H1 (cell line): ENCODE data around the gene CCK. TPM values are rescaled to one million over a fixed set of nuclear protein-coding genes. Genes with fewer than 3 reads are reported as not detected.

ENCODE experiments used
- CTCF ChIA-PET: fragments of 300-600 bp; sonication (Branson Sonifier 250); formaldehyde crosslinking; loops from one replicate; lab custom pipeline; 2021; ENCODE audit not compliant: partially characterized antibody; lab: Charles Lee
- POLR2A ChIA-PET: fragments of 300-600 bp; sonication (Branson Sonifier 250); formaldehyde crosslinking; loops from one replicate; lab custom pipeline; 2021; ENCODE audit warnings: inconsistent platforms; ENCODE audit not compliant: partially characterized antibody; lab: Charles Lee
- DNase-seq, 2 experiments: peaks; one replicate each; pipeline versions ENCODE4 v3.0.0 to v3.0.0-alpha.2; 2010 to 2022; ENCODE audit warnings: low spot score in 2 of 2, low read depth in 1 of 2, mixed read lengths in 1 of 2
- FAIRE-seq: peaks from 2 replicates; lab custom pipeline; 2011; peaks lifted over from hg19 to GRCh38; lab: Jason Lieb, UNC
- H2AFZ ChIP-seq: 2 replicates; pipeline ENCODE4 v1.8.1; 2012; ENCODE audit warnings: low read length, inconsistent platforms
- H2AK5ac ChIP-seq: 2 replicates; pipeline ENCODE4 v1.6.1; 2013; ENCODE audit warnings: low read depth, low read length
- H2BK120ac ChIP-seq: replicated peaks from 2 replicates; pipeline ENCODE3; 2013; ENCODE audit warnings: low read depth, low read length, inconsistent platforms
- H2BK12ac ChIP-seq: 2 replicates; pipeline ENCODE4 v1.6.1; 2013; ENCODE audit warnings: low read depth, low read length
- H2BK15ac ChIP-seq: 2 replicates; pipeline ENCODE4 v1.6.1; 2013; ENCODE audit warnings: low read length
- H2BK20ac ChIP-seq: 2 replicates; pipeline ENCODE4 v1.6.1; 2013; ENCODE audit warnings: low read length
- H2BK5ac ChIP-seq: 2 replicates; pipeline ENCODE4 v1.6.1; 2013; ENCODE audit warnings: low read depth, low read length
- H3K14ac ChIP-seq: 2 replicates; pipeline ENCODE4 v1.6.1; 2013; ENCODE audit warnings: inconsistent platforms; ENCODE audit not compliant: insufficient read length
- H3K18ac ChIP-seq: 2 replicates; pipeline ENCODE4 v1.6.1; 2013; ENCODE audit warnings: low read length; ENCODE audit errors: extremely low read depth
- H3K23ac ChIP-seq: 2 replicates; pipeline ENCODE4 v1.6.1; 2013; ENCODE audit warnings: inconsistent platforms; ENCODE audit not compliant: insufficient read length
- H3K23me2 ChIP-seq: 2 replicates; pipeline ENCODE4 v1.6.1; 2013; ENCODE audit warnings: low read depth, low read length
- H3K27ac ChIP-seq: 2 replicates; pipeline ENCODE4 v1.6.1; 2011; ENCODE audit warnings: low read depth, low read length, inconsistent platforms
- H3K27me3 ChIP-seq, 4 experiments: replicated peaks in 1 of 4; 1 replicate in 1 of 4; 2 replicates in 3 of 4; pipeline versions ENCODE4 v1.6.1 to v1.8.1; 2011 to 2013; ENCODE audit warnings: low read length in 3 of 4, mild to moderate bottlenecking in 3 of 4, inconsistent platforms in 2 of 4, mixed read lengths in 2 of 4, moderate library complexity in 1 of 4; ENCODE audit not compliant: control insufficient read depth in 3 of 4, insufficient read depth in 3 of 4; ENCODE audit errors: extremely low read depth in 1 of 4
- H3K36me3 ChIP-seq, 4 experiments: 2 replicates each; pipeline versions ENCODE4 v1.6.1 to v1.8.1; 2011 to 2013; ENCODE audit warnings: mild to moderate bottlenecking in 4 of 4, low read length in 3 of 4, moderate library complexity in 2 of 4, control low read depth in 1 of 4, inconsistent platforms in 1 of 4; ENCODE audit not compliant: insufficient read depth in 4 of 4, control insufficient read depth in 2 of 4
- H3K4ac ChIP-seq: replicated peaks from 2 replicates; pipeline ENCODE3; 2013; ENCODE audit warnings: low read length, low read depth, mixed read lengths, inconsistent platforms; ENCODE audit not compliant: insufficient read length
- H3K4me1 ChIP-seq, 4 experiments: replicated peaks in 1 of 4; 1 replicate in 1 of 4; 2 replicates in 3 of 4; pipeline versions ENCODE4 v1.6.1 to v1.8.1; 2011 to 2013; ENCODE audit warnings: low read length in 3 of 4, inconsistent platforms in 2 of 4, mixed read lengths in 1 of 4; ENCODE audit not compliant: insufficient read depth in 4 of 4, control insufficient read depth in 3 of 4
- H3K4me2 ChIP-seq, 2 experiments: 2 replicates each; pipeline versions ENCODE4 v1.6.1 to v1.8.1; 2011 to 2013; ENCODE audit warnings: low read depth in 2 of 2, low read length in 2 of 2, control low read depth in 1 of 2, inconsistent platforms in 1 of 2, mild to moderate bottlenecking in 1 of 2; ENCODE audit not compliant: insufficient read depth in 1 of 2
- H3K4me3 ChIP-seq, 4 experiments: fragments of 200-600, 300-600 bp in 1 of 4; sonication (generic), shearing (Covaris generic), sonication (Bioruptor Twin) in 1 of 4; 2 replicates each; pipeline versions ENCODE4 v1.5.1 to v1.8.1; 2011 to 2016; ENCODE audit warnings: low read length in 4 of 4, low read depth in 3 of 4, control low read depth in 2 of 4, inconsistent platforms in 2 of 4, mild to moderate bottlenecking in 2 of 4, mixed read lengths in 1 of 4, moderate library complexity in 1 of 4; ENCODE audit not compliant: insufficient read depth in 2 of 4; ENCODE audit errors: extremely low read depth in 1 of 4
- H3K56ac ChIP-seq: replicated peaks from 2 replicates; pipeline ENCODE3; 2013; ENCODE audit warnings: low read depth, mild to moderate bottlenecking, mixed read lengths, low read length, inconsistent platforms; ENCODE audit not compliant: insufficient read length
- H3K79me1 ChIP-seq: 2 replicates; pipeline ENCODE4 v1.6.1; 2013; ENCODE audit warnings: low read depth, low read length, control low read depth
- H3K79me2 ChIP-seq, 2 experiments: 2 replicates each; pipeline versions ENCODE4 v1.6.1 to v1.8.1; 2012 to 2013; ENCODE audit warnings: low read length in 2 of 2, mild to moderate bottlenecking in 2 of 2, inconsistent platforms in 1 of 2; ENCODE audit not compliant: insufficient read depth in 2 of 2, control insufficient read depth in 1 of 2
- H3K9ac ChIP-seq, 4 experiments: replicated peaks in 1 of 4; 1 replicate in 1 of 4; 2 replicates in 3 of 4; pipeline versions ENCODE4 v1.6.1 to v1.8.1; 2011 to 2013; ENCODE audit warnings: low read depth in 3 of 4, low read length in 3 of 4, control low read depth in 2 of 4, mild to moderate bottlenecking in 2 of 4, moderate library complexity in 2 of 4, inconsistent platforms in 1 of 4; ENCODE audit errors: extremely low read depth in 1 of 4
- H3K9me3 ChIP-seq, 2 experiments: 2 replicates each; pipeline versions ENCODE4 v1.6.1 to v1.8.1; 2012 to 2013; ENCODE audit warnings: mild to moderate bottlenecking in 2 of 2, moderate library complexity in 2 of 2, control low read depth in 1 of 2, inconsistent platforms in 1 of 2, low read depth in 1 of 2, low read length in 1 of 2, mixed read lengths in 1 of 2; ENCODE audit not compliant: insufficient read depth in 2 of 2
- H4K20me1 ChIP-seq, 2 experiments: replicated peaks in 1 of 2; 2 replicates each; pipeline versions ENCODE3 to v1.8.1; 2011 to 2013; ENCODE audit warnings: inconsistent platforms in 2 of 2, low read length in 2 of 2, mild to moderate bottlenecking in 1 of 2; ENCODE audit not compliant: insufficient read depth in 2 of 2, control insufficient read depth in 1 of 2
- H4K5ac ChIP-seq: 2 replicates; pipeline ENCODE4 v1.6.1; 2013; ENCODE audit warnings: low read length, low read depth, mixed read lengths, inconsistent platforms; ENCODE audit not compliant: insufficient read length
- H4K8ac ChIP-seq: 2 replicates; pipeline ENCODE4 v1.8.0; 2013; ENCODE audit warnings: mild to moderate bottlenecking, moderate library complexity, low read length, inconsistent platforms; ENCODE audit not compliant: insufficient read depth; ENCODE audit errors: extremely low read depth
- H4K91ac ChIP-seq: replicated peaks from 2 replicates; pipeline ENCODE3; 2013; ENCODE audit warnings: low read length, mixed read lengths, inconsistent platforms; ENCODE audit not compliant: insufficient read length
- CHD2 ChIP-seq: IDR thresholded peaks from 2 replicates; pipeline ENCODE4 v1.6.1; 2012; ENCODE audit warnings: low read length, improper control_type of control experiment
- EP300 ChIP-seq, 2 experiments: IDR thresholded peaks; 1 replicate in 1 of 2; 2 replicates in 1 of 2; pipeline ENCODE4 v1.6.1; 2011 to 2012; ENCODE audit warnings: low read depth in 2 of 2, low read length in 2 of 2, mild to moderate bottlenecking in 2 of 2, borderline replicate concordance in 1 of 2, inconsistent platforms in 1 of 2, moderate library complexity in 1 of 2
- EZH2 ChIP-seq: fragments of 200-600 bp; sonication (generic); IDR thresholded peaks from 2 replicates; pipeline ENCODE4 v1.7.1; 2012; ENCODE audit warnings: low read depth, mild to moderate bottlenecking, moderate library complexity, low read length, inconsistent platforms; ENCODE audit not compliant: severe bottlenecking
- RNF2 ChIP-seq: fragments of 200-900, 300-1000 bp; sonication (generic); IDR thresholded peaks from 2 replicates; pipeline ENCODE4 v1.7.1; 2016; ENCODE audit warnings: borderline replicate concordance, low read depth, mild to moderate bottlenecking, antibody characterized with exemption, low read length; ENCODE audit not compliant: poor library complexity, severe bottlenecking; ENCODE audit errors: missing control alignments
- SRF ChIP-seq: IDR thresholded peaks from 2 replicates; pipeline ENCODE4 v1.6.1; 2011; ENCODE audit warnings: mild to moderate bottlenecking, low read depth, low read length, moderate library complexity
- ZNF274 ChIP-seq: IDR thresholded peaks from 2 replicates; pipeline ENCODE4 v1.7.0; 2012; ENCODE audit warnings: low read length, borderline replicate concordance; ENCODE audit errors: extremely low read depth
- WGBS, 2 experiments: shearing (Covaris generic) in 1 of 2; methylation state at CpG; one replicate each; pipeline versions ENCODE4 v1.1.6 to v1.1.7; 2013 to 2015; ENCODE audit warnings: low lambda C conversion rate in 2 of 2, mixed read lengths in 2 of 2, inconsistent platforms in 1 of 2, low coverage in 1 of 2, missing lambda C conversion rate in 1 of 2; ENCODE audit not compliant: insufficient replicate concordance in 2 of 2, insufficient coverage in 1 of 2, insufficient read length in 1 of 2; ENCODE audit errors: extremely low coverage in 1 of 2, missing lambda C conversion rate in 1 of 2; 5-methylcytosine and 5-hydroxymethylcytosine counted together
- polyA plus RNA-seq, 7 experiments: library from polyadenylated mRNA; depleted of rRNA in 3 of 7; stranded (reverse) in 5 of 7; unstranded in 2 of 7; fragments of >200 nt in 5 of 7; fragments of 200-250 nt in 2 of 7; gene quantifications; 1 replicate in 5 of 7; 2 replicates in 1 of 7; 4 replicates in 1 of 7; pipeline versions ENCODE4 v1.2.1 to v1.2.3, GENCODE V29; 2011 to 2013; ENCODE audit warnings: missing spikeins in 2 of 7, mixed read lengths in 2 of 7
- total RNA-seq: library from RNA; stranded (reverse); fragmentation: NEBNext Ultra II Directional; extraction: Animal tissue kit (Norgen Biotek cat#: 25700); gene quantifications from 2 replicates; pipeline ENCODE4 v1.2.1, GENCODE V29; 2021
- TF ChIP-seq, protein P1 (sequence below), 3 experiments: IDR thresholded peaks; 1 replicate in 2 of 3; 2 replicates in 1 of 3; pipeline versions ENCODE4 v1.5.1 to v1.6.1; 2011; ENCODE audit warnings: low read length in 3 of 3, mild to moderate bottlenecking in 3 of 3, inconsistent platforms in 2 of 3, low read depth in 1 of 3, moderate library complexity in 1 of 3; ENCODE audit not compliant: insufficient read depth in 1 of 3; ENCODE audit errors: control extremely low read depth in 1 of 3

Gene CCK
- total and polyA plus RNA-seq, 2 of the 8 experiments (the other 6 are each of a cell fraction or from before 2014, with no cell fraction given) = 0.99 to 2.8 TPM

DNA sequence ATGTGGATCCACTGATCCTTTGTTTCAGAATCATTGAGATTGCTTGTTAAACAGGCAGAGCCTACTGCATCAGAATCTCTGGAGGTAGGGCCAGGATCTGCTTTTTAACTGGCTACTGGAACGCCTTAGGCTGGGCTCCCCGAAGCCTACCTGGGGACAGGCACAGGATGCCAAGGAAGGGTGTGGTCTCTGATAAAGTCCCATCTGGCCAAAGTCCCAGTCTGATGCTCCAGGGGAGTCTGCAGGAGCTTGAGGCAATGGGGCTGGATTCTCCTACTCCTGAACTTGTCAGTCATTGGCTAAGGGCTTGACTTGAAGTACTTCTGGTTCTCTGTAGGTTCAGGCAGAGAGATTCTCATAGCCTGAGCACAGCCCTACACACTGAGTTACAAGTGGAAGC, 22.4 kb upstream of the CCK start:
- TF ChIP-seq, protein P1, sequence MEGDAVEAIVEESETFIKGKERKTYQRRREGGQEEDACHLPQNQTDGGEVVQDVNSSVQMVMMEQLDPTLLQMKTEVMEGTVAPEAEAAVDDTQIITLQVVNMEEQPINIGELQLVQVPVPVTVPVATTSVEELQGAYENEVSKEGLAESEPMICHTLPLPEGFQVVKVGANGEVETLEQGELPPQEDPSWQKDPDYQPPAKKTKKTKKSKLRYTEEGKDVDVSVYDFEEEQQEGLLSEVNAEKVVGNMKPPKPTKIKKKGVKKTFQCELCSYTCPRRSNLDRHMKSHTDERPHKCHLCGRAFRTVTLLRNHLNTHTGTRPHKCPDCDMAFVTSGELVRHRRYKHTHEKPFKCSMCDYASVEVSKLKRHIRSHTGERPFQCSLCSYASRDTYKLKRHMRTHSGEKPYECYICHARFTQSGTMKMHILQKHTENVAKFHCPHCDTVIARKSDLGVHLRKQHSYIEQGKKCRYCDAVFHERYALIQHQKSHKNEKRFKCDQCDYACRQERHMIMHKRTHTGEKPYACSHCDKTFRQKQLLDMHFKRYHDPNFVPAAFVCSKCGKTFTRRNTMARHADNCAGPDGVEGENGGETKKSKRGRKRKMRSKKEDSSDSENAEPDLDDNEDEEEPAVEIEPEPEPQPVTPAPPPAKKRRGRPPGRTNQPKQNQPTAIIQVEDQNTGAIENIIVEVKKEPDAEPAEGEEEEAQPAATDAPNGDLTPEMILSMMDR (IDR thresholded peaks at IDR 0.05; ENCODE audit: control extremely low read depth in 1 of 3, insufficient read depth in 1 of 3, low read depth in 1 of 3, low read length in 3 of 3) = no peak
- no peak for TF ChIP-seq CHD2
- no peak for TF ChIP-seq EZH2
- no peak for TF ChIP-seq SRF
- TF ChIP-seq ZNF274 = no peak
- TF ChIP-seq EP300 (IDR thresholded peaks at IDR 0.05; ENCODE audit: borderline replicate concordance in 1 of 2, low read depth in 2 of 2, low read length in 2 of 2) = no peak
- TF ChIP-seq RNF2 = no peak
- no peak overlapping the region for H3K18ac ChIP-seq
- no peak overlapping the region for H2BK12ac ChIP-seq
- CTCF ChIA-PET = interaction anchor here (0.8 kb wide), 1 partner anchor 139 kb away, joined by 3 read pairs; no protein-coding TSS in a partner anchor
- POLR2A ChIA-PET = no interaction called here
- H4K5ac ChIP-seq = no peak overlapping the region
- H2AK5ac ChIP-seq = no peak overlapping the region
- no peak overlapping the region for H3K4me3 ChIP-seq
- no peak overlapping the region for H3K56ac ChIP-seq
- H3K79me1 ChIP-seq = no peaks in the 10 kb centered on the region
- no peak overlapping the region for H3K23ac ChIP-seq
- H3K4ac ChIP-seq = no peak overlapping the region
- H3K4me1 ChIP-seq = no peaks in the 10 kb centered on the region
- WGBS, 2 experiments = 95% methylated on average over 2 of the region's 2 CpGs; no CpG with 5 or more reads in 1 of the 2 experiments
- FAIRE-seq (no peak), DNase-seq (no peak)
- no peak overlapping the region for H2BK20ac ChIP-seq
- H3K27me3 ChIP-seq = no peaks in the 10 kb centered on the region
- H3K23me2 ChIP-seq = no peaks in the 10 kb centered on the region
- no peaks in the 10 kb centered on the region for H3K36me3 ChIP-seq
- H3K14ac ChIP-seq = no peak overlapping the region
- H2BK15ac ChIP-seq = no peak overlapping the region
- no peak overlapping the region for H3K9ac ChIP-seq
- peaks cover 3 to 9% of the 10 kb centered on the region in 2 experiments; a peak in 3 of 4 replicates for H3K9me3 ChIP-seq
- H3K79me2 ChIP-seq = no peaks in the 10 kb centered on the region
- H3K27ac ChIP-seq = no peak overlapping the region
- H4K20me1 ChIP-seq = no peaks in the 10 kb centered on the region
- H3K4me2 ChIP-seq = no peak overlapping the region
- no peak overlapping the region for H4K8ac ChIP-seq
- H2BK120ac ChIP-seq = no peak overlapping the region
- no peak overlapping the region for H2BK5ac ChIP-seq
- H4K91ac ChIP-seq = no peak overlapping the region
- H2AFZ ChIP-seq = no peak overlapping the region
